Measurements from ENCODE around the gene PPP2R5A. TPM values are rescaled to one million over a fixed set of nuclear protein-coding genes. Genes with fewer than 3 reads are reported as not detected.

The PPP2R5A gene
- total RNA-seq, 2 experiments from 2014 or later: 44.3 to 46.2 TPM

DNA sequence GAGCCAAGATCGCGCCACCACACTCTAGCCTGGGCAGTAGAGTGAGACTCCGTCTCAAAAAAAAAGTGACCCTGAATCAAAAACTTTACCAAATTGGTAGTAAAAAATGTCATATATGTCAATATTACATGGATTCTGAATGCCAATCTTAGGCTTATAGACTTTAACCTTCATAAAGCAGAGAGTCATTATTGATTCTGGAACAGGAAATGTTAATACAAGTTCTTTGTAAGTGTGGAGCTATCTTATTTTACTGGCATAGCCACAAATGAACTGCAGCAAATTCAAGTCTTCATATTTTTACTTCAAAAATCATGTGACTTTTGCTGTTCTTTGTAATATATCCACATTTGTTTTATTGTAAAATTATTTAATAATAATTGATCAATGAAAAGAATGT, 41.3 kb downstream of the PPP2R5A start:
- Histone ChIP-seq H3K9me3 (ENCODE audit: control insufficient read depth in 1 of 2, insufficient read depth in 1 of 2, low read length in 2 of 2) (no peaks in the 10 kb centered on the region), H3K4me1 (ENCODE audit: insufficient read depth, low read length) (peaks cover 9% of the 10 kb centered on the region), H3K27ac (ENCODE audit: low read depth in 1 of 2, low read length in 2 of 2) (no peak overlapping the region), H3K27me3 (ENCODE audit: control insufficient read depth in 1 of 2, insufficient read depth in 2 of 2, low read length in 2 of 2) (no peaks in the 10 kb centered on the region), H3K36me3 (ENCODE audit: insufficient read depth, low read length) (peaks cover 7% of the 10 kb centered on the region), H3K4me3 (ENCODE audit: low read length) (no peak overlapping the region)
- ATAC-seq (ENCODE audit: poor library complexity): no peak
- H3K4me3 Mint-ChIP-seq: no peak overlapping the region
- ChIA-PET POLR2A (interaction anchor here (0.6 kb wide), 1 partner anchor 425 kb away, joined by 3 read pairs; no protein-coding TSS in a partner anchor), CTCF (no interaction called here)
- DNase-seq: no peak
- peaks cover 29% of the 10 kb centered on the region for H3K36me3 Mint-ChIP-seq (ENCODE audit: low read depth)
- no peak overlapping the region for H3K27ac Mint-ChIP-seq
- no peaks in the 10 kb centered on the region for H3K27me3 Mint-ChIP-seq
- H3K4me1 Mint-ChIP-seq (ENCODE audit: low read depth): peaks cover 53% of the 10 kb centered on the region
- TF ChIP-seq, protein P1, sequence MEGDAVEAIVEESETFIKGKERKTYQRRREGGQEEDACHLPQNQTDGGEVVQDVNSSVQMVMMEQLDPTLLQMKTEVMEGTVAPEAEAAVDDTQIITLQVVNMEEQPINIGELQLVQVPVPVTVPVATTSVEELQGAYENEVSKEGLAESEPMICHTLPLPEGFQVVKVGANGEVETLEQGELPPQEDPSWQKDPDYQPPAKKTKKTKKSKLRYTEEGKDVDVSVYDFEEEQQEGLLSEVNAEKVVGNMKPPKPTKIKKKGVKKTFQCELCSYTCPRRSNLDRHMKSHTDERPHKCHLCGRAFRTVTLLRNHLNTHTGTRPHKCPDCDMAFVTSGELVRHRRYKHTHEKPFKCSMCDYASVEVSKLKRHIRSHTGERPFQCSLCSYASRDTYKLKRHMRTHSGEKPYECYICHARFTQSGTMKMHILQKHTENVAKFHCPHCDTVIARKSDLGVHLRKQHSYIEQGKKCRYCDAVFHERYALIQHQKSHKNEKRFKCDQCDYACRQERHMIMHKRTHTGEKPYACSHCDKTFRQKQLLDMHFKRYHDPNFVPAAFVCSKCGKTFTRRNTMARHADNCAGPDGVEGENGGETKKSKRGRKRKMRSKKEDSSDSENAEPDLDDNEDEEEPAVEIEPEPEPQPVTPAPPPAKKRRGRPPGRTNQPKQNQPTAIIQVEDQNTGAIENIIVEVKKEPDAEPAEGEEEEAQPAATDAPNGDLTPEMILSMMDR (IDR thresholded peaks at IDR 0.05): no peak
- H3K9me3 Mint-ChIP-seq: no peaks in the 10 kb centered on the region
- intact Hi-C loops (cut with DNase I, micrococcal nuclease): loop anchor here (5.0 kb wide), 2 partner anchors 34 to 39 kb away; partner anchors contain the start of gene PPP2R5A (in 1 of the 2)

DNA sequence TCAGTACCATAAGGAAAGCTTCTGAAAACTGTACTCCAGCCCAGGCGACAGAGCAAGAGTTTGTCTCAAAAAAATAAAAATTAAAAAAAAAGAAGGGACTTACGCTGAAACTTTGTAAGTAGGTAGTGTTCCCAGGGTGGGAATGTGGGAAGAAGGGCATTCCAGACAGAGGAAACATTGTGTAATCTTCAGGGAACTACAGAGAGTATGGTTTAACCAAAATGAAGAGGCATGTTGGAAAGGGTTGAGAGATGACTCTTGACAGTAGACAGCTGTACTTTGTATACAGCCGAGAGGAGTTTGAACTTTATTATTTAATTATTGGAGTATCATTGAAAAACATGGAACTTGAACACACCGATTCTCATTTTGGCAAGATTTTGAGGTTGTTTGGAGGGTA, 43.0 kb downstream of the PPP2R5A start:
- H3K36me3 Mint-ChIP-seq (ENCODE audit: low read depth): peaks cover 42% of the 10 kb centered on the region
- no peak overlapping the region for H3K27ac ChIP-seq (ENCODE audit: low read depth in 1 of 2, low read length in 2 of 2)
- peaks cover 54% of the 10 kb centered on the region for H3K4me1 Mint-ChIP-seq (ENCODE audit: low read depth)
- H3K4me3 ChIP-seq (ENCODE audit: low read length): no peak overlapping the region
- peaks cover 5% of the 10 kb centered on the region for H3K4me1 ChIP-seq (ENCODE audit: insufficient read depth, low read length)
- intact Hi-C loops (cut with DNase I, micrococcal nuclease): loop anchor here (5.0 kb wide), 2 partner anchors 36 to 41 kb away; partner anchors contain the start of gene PPP2R5A (in 1 of the 2)
- DNase-seq (no peak), ATAC-seq (ENCODE audit: poor library complexity) (no peak)
- POLR2A ChIA-PET: no interaction called here
- H3K36me3 ChIP-seq (ENCODE audit: insufficient read depth, low read length): peaks cover 17% of the 10 kb centered on the region
- no peaks in the 10 kb centered on the region for H3K9me3 ChIP-seq (ENCODE audit: control insufficient read depth in 1 of 2, insufficient read depth in 1 of 2, low read length in 2 of 2)
- H3K27me3 ChIP-seq (ENCODE audit: control insufficient read depth in 1 of 2, insufficient read depth in 2 of 2, low read length in 2 of 2): no peaks in the 10 kb centered on the region
- CTCF ChIA-PET: no interaction called here
- TF ChIP-seq, protein P1 (IDR thresholded peaks at IDR 0.05): no peak
- no peak overlapping the region for H3K27ac Mint-ChIP-seq
- no peak overlapping the region for H3K4me3 Mint-ChIP-seq
- H3K9me3 Mint-ChIP-seq: no peaks in the 10 kb centered on the region
- no peaks in the 10 kb centered on the region for H3K27me3 Mint-ChIP-seq

DNA sequence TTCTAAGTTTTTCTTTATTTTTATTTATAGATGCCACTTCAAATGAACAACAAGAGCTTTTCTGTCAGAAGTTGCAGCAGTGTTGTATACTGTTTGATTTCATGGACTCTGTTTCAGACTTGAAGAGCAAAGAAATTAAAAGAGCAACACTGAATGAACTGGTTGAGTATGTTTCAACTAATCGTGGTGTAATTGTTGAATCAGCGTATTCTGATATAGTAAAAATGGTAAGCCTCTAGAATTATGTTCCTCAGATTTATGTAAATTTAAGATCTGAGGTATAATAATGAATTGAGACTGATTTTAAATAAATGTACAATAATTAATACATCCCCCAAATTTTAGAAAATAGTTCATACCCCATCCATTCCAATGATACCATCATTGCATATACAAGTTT, 43.9 kb downstream of the PPP2R5A start:
- peaks cover 25% of the 10 kb centered on the region for H3K36me3 ChIP-seq (ENCODE audit: insufficient read depth, low read length)
- H3K4me3 Mint-ChIP-seq: no peak overlapping the region
- peaks cover 5% of the 10 kb centered on the region for H3K4me1 ChIP-seq (ENCODE audit: insufficient read depth, low read length)
- ChIA-PET POLR2A (no interaction called here), CTCF (interaction anchor here (0.6 kb wide), 1 partner anchor 24 kb away, joined by 3 read pairs; no protein-coding TSS in a partner anchor)
- H3K9me3 Mint-ChIP-seq: no peaks in the 10 kb centered on the region
- H3K36me3 Mint-ChIP-seq (ENCODE audit: low read depth): peaks cover 49% of the 10 kb centered on the region
- peaks cover 45% of the 10 kb centered on the region for H3K4me1 Mint-ChIP-seq (ENCODE audit: low read depth)
- no peak overlapping the region for H3K27ac Mint-ChIP-seq
- TF ChIP-seq, protein P1 (IDR thresholded peaks at IDR 0.05): no peak
- no peaks in the 10 kb centered on the region for H3K27me3 ChIP-seq (ENCODE audit: control insufficient read depth in 1 of 2, insufficient read depth in 2 of 2, low read length in 2 of 2)
- no peaks in the 10 kb centered on the region for H3K9me3 ChIP-seq (ENCODE audit: control insufficient read depth in 1 of 2, insufficient read depth in 1 of 2, low read length in 2 of 2)
- H3K27ac ChIP-seq (ENCODE audit: low read depth in 1 of 2, low read length in 2 of 2): no peak overlapping the region
- ATAC-seq (ENCODE audit: poor library complexity) (no peak), DNase-seq (no peak)
- intact Hi-C loops (cut with DNase I, micrococcal nuclease): loop anchor here (5.0 kb wide), 2 partner anchors 37 to 42 kb away; partner anchors contain the start of gene PPP2R5A (in 1 of the 2)
- no peaks in the 10 kb centered on the region for H3K27me3 Mint-ChIP-seq
- no peak overlapping the region for H3K4me3 ChIP-seq (ENCODE audit: low read length)

Data from CD4-positive, alpha-beta T cell (primary cell).